IPS-18a (cell line): ENCODE measurements around the gene MYO16.
"Not testable (repeated sequence)": the region's sequence is repeated elsewhere in the genome, so short reads cannot be mapped to it uniquely, and the experiment has no call there.

Experiments used
- H3K27ac ChIP-seq: one replicate; pipeline ENCODE4 v1.5.1; 2013; ENCODE audit warnings: low read length
- H3K27me3 ChIP-seq: one replicate; pipeline ENCODE4 v1.6.1; 2013; ENCODE audit warnings: mild to moderate bottlenecking, low read length; ENCODE audit not compliant: control insufficient read depth, insufficient read depth
- H3K36me3 ChIP-seq: one replicate; pipeline ENCODE4 v1.6.1; 2013; ENCODE audit warnings: low read depth, low read length; ENCODE audit not compliant: control insufficient read depth
- H3K4me1 ChIP-seq: one replicate; pipeline ENCODE4 v1.6.1; 2013; ENCODE audit warnings: low read depth, low read length; ENCODE audit not compliant: control insufficient read depth
- H3K4me3 ChIP-seq: one replicate; pipeline ENCODE4 v1.5.1; 2013; ENCODE audit warnings: low read length
- H3K9ac ChIP-seq: one replicate; pipeline ENCODE4 v1.6.1; 2013; ENCODE audit warnings: mild to moderate bottlenecking, low read length, moderate library complexity
- H3K9me3 ChIP-seq: one replicate; pipeline ENCODE4 v1.6.1; 2013; ENCODE audit warnings: low read depth, low read length; ENCODE audit not compliant: control insufficient read depth

Gene MYO16

DNA sequence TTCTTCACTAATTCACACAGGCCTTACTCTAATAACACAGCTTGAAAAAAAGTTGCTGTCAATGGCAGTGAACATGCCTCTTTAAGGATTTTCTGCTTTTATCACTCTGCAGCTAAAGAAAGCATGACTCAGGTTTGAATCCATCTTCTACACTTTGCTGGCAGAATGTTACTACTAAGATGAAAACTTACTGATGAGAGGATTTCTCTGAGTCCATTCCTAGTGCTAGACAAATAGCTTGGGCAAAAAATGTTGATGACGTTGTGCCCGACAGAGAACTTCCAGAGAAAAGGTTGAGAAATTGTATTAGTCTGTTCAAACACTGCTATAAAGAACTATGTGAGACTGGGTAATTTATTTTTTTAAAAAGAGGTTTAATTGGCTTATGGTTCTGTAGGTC, 585.0 kb downstream of the MYO16 start:
- H3K4me3 ChIP-seq = no peak overlapping the region
- H3K27me3 ChIP-seq = no peaks in the 10 kb centered on the region
- no peaks in the 10 kb centered on the region for H3K36me3 ChIP-seq
- H3K9ac ChIP-seq = no peak overlapping the region
- H3K9me3 ChIP-seq = no peaks in the 10 kb centered on the region
- H3K27ac ChIP-seq = no peak overlapping the region
- no peaks in the 10 kb centered on the region for H3K4me1 ChIP-seq

DNA sequence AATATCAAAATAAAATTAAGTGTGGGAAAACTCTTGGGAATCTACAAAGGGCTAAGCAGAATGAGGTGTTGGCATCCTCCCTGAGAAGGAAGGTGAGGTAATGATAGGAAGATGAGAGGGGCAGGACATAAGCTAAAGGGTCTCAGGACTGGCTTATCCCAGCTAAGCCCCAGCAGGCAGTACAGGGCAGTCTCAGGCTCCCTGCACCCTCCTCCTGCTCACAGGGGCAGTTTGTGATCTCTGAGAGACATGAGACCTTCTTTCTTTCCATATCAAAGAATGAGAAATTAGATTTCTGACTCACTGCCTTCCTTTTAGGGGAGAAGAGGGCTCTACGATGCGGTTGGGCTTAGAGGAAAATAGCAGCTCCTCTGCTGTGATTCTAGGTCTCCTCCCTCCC, 586.0 kb downstream of the MYO16 start:
- H3K9ac ChIP-seq = no peak overlapping the region
- no peaks in the 10 kb centered on the region for H3K4me1 ChIP-seq
- H3K27ac ChIP-seq = no peak overlapping the region
- H3K9me3 ChIP-seq = no peaks in the 10 kb centered on the region
- no peaks in the 10 kb centered on the region for H3K27me3 ChIP-seq
- H3K36me3 ChIP-seq = no peaks in the 10 kb centered on the region
- no peak overlapping the region for H3K4me3 ChIP-seq

GRCh38 chr13:109217510-109217909, 588.1 kb downstream of the MYO16 start:
- H3K27ac ChIP-seq, H3K4me1 ChIP-seq, H3K9ac ChIP-seq, H3K9me3 ChIP-seq, H3K27me3 ChIP-seq, H3K36me3 ChIP-seq, H3K4me3 ChIP-seq: not testable (repeated sequence)

- H3K4me3 ChIP-seq = no peak overlapping the region
- peaks cover 3% of the 10 kb centered on the region for H3K9me3 ChIP-seq
- H3K27me3 ChIP-seq = no peaks in the 10 kb centered on the region
- no peaks in the 10 kb centered on the region for H3K36me3 ChIP-seq
- H3K27ac ChIP-seq = no peak overlapping the region
- H3K9ac ChIP-seq = no peak overlapping the region
- no peaks in the 10 kb centered on the region for H3K4me1 ChIP-seq
Measured at GRCh38 chr13:109220631-109221030, 591.2 kb downstream of the MYO16 start.

DNA sequence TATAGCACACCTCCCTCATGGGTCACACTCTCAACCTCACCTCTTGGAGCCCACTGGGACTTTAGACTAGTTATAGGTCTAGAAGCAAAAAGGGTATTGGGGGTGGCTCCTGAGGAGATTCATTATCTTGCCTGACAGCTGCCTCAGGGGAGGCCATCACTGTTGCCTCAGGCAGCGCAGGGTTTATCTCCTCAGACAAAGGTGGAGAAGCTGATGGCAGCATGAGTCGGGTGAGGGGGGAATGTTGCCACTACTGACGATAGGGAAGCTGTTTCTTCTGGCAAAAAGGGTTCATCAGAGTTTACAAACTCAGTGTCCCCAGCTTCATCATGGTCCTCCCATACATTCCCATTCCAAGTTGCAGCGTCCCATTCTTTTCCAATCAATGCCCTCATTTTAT, 594.6 kb downstream of the MYO16 start:
- Histone ChIP-seq H3K9me3 (peaks cover 3% of the 10 kb centered on the region), H3K9ac (no peak overlapping the region), H3K27ac (no peak overlapping the region), H3K36me3 (no peaks in the 10 kb centered on the region), H3K4me1 (no peaks in the 10 kb centered on the region), H3K4me3 (no peak overlapping the region), H3K27me3 (no peaks in the 10 kb centered on the region)

- Histone ChIP-seq H3K36me3 (no peaks in the 10 kb centered on the region), H3K9me3 (peaks cover 3% of the 10 kb centered on the region), H3K9ac (no peak overlapping the region), H3K4me3 (no peak overlapping the region), H3K27ac (no peak overlapping the region), H3K4me1 (no peaks in the 10 kb centered on the region), H3K27me3 (no peaks in the 10 kb centered on the region)
Measured at GRCh38 chr13:109226631-109227030, 597.2 kb downstream of the MYO16 start.

DNA sequence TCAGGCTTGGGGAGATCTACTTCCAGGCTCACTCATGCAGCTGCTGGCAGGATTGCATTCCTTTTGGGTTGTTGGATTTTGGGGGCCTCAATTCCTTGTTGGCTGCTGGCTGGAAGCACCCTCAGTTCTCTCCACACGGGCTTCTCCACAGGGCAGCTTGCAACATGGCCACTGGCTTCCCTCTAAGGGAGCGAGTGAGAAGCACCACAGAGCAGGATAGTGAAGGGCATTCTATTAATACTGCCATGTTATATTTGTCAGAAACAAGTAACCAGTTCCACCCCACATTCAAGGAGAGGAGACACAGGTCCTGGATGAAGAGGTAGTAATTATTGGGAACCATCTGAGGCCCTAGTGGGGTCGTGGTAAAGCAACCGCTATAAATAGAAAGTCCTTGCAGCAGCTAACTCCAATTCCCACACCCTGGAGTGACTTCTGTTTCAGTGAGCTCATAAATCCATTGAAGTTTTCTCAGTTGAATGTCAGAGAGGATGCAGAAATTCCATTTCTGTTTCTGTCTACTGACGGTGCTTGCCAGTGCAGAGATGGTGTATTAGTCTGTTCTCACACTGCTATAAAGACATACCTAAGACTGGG, 598.0 kb downstream of the MYO16 start:
- no peaks in the 10 kb centered on the region for H3K36me3 ChIP-seq
- H3K9ac ChIP-seq = no peak overlapping the region
- H3K9me3 ChIP-seq = peaks cover 3% of the 10 kb centered on the region
- no peaks in the 10 kb centered on the region for H3K4me1 ChIP-seq
- no peaks in the 10 kb centered on the region for H3K27me3 ChIP-seq
- H3K27ac ChIP-seq = no peak overlapping the region
- no peak overlapping the region for H3K4me3 ChIP-seq

GRCh38 chr13:109228211-109228610, 598.8 kb downstream of the MYO16 start:
- Histone ChIP-seq H3K4me3 (no peak overlapping the region), H3K4me1 (no peaks in the 10 kb centered on the region), H3K36me3 (no peaks in the 10 kb centered on the region), H3K27ac (no peak overlapping the region), H3K9me3 (no peaks in the 10 kb centered on the region), H3K9ac (no peak overlapping the region), H3K27me3 (no peaks in the 10 kb centered on the region)

DNA sequence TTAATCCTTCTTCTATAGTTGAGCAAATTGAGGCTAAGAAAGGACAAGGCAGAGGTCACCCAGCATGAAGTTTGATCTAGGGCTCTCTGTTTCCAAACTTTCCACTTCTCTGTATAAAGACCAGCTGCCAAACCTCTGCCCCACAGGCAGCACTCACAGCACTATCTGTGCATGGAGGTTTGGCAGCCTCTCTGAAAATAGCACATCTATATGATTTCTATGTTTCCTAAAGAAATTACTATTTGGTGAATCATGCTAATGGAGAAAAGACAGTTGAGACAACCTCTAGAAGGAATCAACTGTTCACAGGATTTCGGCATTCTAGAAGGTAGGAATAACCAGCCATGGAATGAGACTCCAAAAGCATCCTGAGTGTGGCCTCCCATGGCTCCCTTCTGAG, 602.5 kb downstream of the MYO16 start:
- H3K27ac ChIP-seq = no peak overlapping the region
- no peaks in the 10 kb centered on the region for H3K4me1 ChIP-seq
- no peak overlapping the region for H3K4me3 ChIP-seq
- H3K9me3 ChIP-seq = no peaks in the 10 kb centered on the region
- no peak overlapping the region for H3K9ac ChIP-seq
- no peaks in the 10 kb centered on the region for H3K36me3 ChIP-seq
- H3K27me3 ChIP-seq = no peaks in the 10 kb centered on the region

- H3K36me3 ChIP-seq = no peaks in the 10 kb centered on the region
- H3K9me3 ChIP-seq = no peaks in the 10 kb centered on the region
- no peak overlapping the region for H3K27ac ChIP-seq
- H3K27me3 ChIP-seq = no peaks in the 10 kb centered on the region
- no peaks in the 10 kb centered on the region for H3K4me1 ChIP-seq
- no peak overlapping the region for H3K9ac ChIP-seq
- H3K4me3 ChIP-seq = no peak overlapping the region
Measured at GRCh38 chr13:109233293-109233692, 603.9 kb downstream of the MYO16 start.

GRCh38 chr13:109235901-109236300, 606.5 kb downstream of the MYO16 start:
- Histone ChIP-seq H3K9ac (no peak overlapping the region), H3K36me3 (no peaks in the 10 kb centered on the region), H3K27ac (no peak overlapping the region), H3K4me3 (no peak overlapping the region), H3K4me1 (no peaks in the 10 kb centered on the region), H3K27me3 (no peaks in the 10 kb centered on the region), H3K9me3 (no peaks in the 10 kb centered on the region)

DNA sequence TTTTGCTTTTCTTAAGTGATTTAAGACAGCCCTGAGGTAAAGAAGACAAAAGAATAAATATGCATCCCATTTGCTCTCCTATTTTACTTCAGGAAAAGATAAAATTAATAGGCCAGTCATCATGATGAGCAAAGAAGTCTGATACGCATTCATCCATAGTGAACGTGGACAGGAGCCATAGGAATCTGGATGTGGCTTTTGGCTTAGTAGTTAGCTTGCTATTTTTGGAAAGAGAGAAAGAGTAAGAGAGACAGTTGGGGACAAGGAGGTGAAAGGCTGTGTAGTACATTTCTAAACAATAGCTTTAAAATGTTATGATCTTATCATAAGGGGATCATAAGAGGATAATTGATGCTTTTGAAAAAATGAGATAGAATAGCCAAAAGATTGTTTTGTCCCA, 611.7 kb downstream of the MYO16 start:
- Histone ChIP-seq H3K9me3 (no peaks in the 10 kb centered on the region), H3K27ac (no peak overlapping the region), H3K4me3 (no peak overlapping the region), H3K4me1 (peaks cover 8% of the 10 kb centered on the region), H3K27me3 (no peaks in the 10 kb centered on the region), H3K9ac (no peak overlapping the region), H3K36me3 (no peaks in the 10 kb centered on the region)
